Endodermal cell (in vitro differentiated cells): Measurements from ENCODE around the gene NEK4. TPM values are rescaled to one million over a fixed set of nuclear protein-coding genes. Genes with fewer than 3 reads are reported as not detected.

ENCODE experiments used
- DNase-seq: peaks from one replicate; pipeline ENCODE4 v3.0.0-alpha.2; 2017
- H3K27ac ChIP-seq: 2 replicates; pipeline ENCODE4 v1.5.1; 2013; ENCODE audit warnings: mild to moderate bottlenecking, low read depth, low read length, moderate library complexity
- H3K27me3 ChIP-seq: 2 replicates; pipeline ENCODE4 v1.6.1; 2013; ENCODE audit warnings: mild to moderate bottlenecking, low read length, moderate library complexity; ENCODE audit not compliant: insufficient read depth, control insufficient read depth, poor library complexity, severe bottlenecking
- H3K36me3 ChIP-seq: 2 replicates; pipeline ENCODE4 v1.7.0; 2013; ENCODE audit warnings: mild to moderate bottlenecking, low read length, moderate library complexity; ENCODE audit not compliant: control insufficient read depth, insufficient read depth
- H3K4me1 ChIP-seq: one replicate; pipeline ENCODE4 v1.7.0; 2013; ENCODE audit warnings: low read length; ENCODE audit not compliant: control insufficient read depth, insufficient read depth
- H3K4me3 ChIP-seq: 2 replicates; pipeline ENCODE4 v1.5.1; 2013; ENCODE audit warnings: mild to moderate bottlenecking, low read length, moderate library complexity
- H3K9ac ChIP-seq: 2 replicates; pipeline ENCODE4 v1.6.1; 2013; ENCODE audit warnings: mild to moderate bottlenecking, low read length, moderate library complexity; ENCODE audit not compliant: poor library complexity, severe bottlenecking; ENCODE audit errors: extremely low read depth
- H3K9me3 ChIP-seq: 2 replicates; pipeline ENCODE4 v1.6.1; 2013; ENCODE audit warnings: mild to moderate bottlenecking, low read length, moderate library complexity; ENCODE audit not compliant: control insufficient read depth
- H3K27ac Mint-ChIP-seq: 2 replicates; pipeline ENCODE4 v1.8.0; 2020; ENCODE audit warnings: mixed read lengths
- H3K27me3 Mint-ChIP-seq: 2 replicates; pipeline ENCODE4 v1.8.0; 2021; ENCODE audit warnings: mild to moderate bottlenecking, mixed read lengths; ENCODE audit not compliant: insufficient read depth
- H3K36me3 Mint-ChIP-seq: 2 replicates; pipeline ENCODE4 v1.8.0; 2020; ENCODE audit warnings: low read depth, mixed read lengths
- H3K4me1 Mint-ChIP-seq: 2 replicates; pipeline ENCODE4 v1.8.0; 2020; ENCODE audit warnings: mixed read lengths
- H3K4me3 Mint-ChIP-seq: 2 replicates; pipeline ENCODE4 v1.8.0; 2020; ENCODE audit warnings: mild to moderate bottlenecking, moderate library complexity, mixed read lengths
- H3K9me3 Mint-ChIP-seq: 2 replicates; pipeline ENCODE4 v1.8.0; 2020; ENCODE audit warnings: mild to moderate bottlenecking, mixed read lengths
- WGBS, 2 experiments: methylation state at CpG; one replicate each; pipeline versions ENCODE4 v1.1.5 to v1.1.7; 2013; ENCODE audit warnings: missing lambda C conversion rate in 2 of 2, mixed read lengths in 1 of 2; ENCODE audit not compliant: insufficient coverage in 1 of 2, insufficient read length in 1 of 2; 5-methylcytosine and 5-hydroxymethylcytosine counted together
- total RNA-seq, 2 donors: library from RNA; stranded (reverse); fragmentation: NEBNext Ultra II Directional in 1 of 2; extraction: Animal tissue kit (Norgen Biotek cat#: 25700) in 1 of 2; gene quantifications; 2 replicates in 1 of 2; 3 replicates in 1 of 2; pipeline ENCODE4 v1.2.1, GENCODE V29; 2021
- TF ChIP-seq, protein P1 (sequence below): fragments of 200-600 bp; sonication (generic); conservative IDR thresholded peaks from 2 replicates; pipeline ENCODE4 v1.5.0; 2021; ENCODE audit warnings: antibody characterized with exemption, mild to moderate bottlenecking

The NEK4 gene
- total RNA-seq, 2 donors from 2014 or later: 44.2 to 49.5 TPM

DNA sequence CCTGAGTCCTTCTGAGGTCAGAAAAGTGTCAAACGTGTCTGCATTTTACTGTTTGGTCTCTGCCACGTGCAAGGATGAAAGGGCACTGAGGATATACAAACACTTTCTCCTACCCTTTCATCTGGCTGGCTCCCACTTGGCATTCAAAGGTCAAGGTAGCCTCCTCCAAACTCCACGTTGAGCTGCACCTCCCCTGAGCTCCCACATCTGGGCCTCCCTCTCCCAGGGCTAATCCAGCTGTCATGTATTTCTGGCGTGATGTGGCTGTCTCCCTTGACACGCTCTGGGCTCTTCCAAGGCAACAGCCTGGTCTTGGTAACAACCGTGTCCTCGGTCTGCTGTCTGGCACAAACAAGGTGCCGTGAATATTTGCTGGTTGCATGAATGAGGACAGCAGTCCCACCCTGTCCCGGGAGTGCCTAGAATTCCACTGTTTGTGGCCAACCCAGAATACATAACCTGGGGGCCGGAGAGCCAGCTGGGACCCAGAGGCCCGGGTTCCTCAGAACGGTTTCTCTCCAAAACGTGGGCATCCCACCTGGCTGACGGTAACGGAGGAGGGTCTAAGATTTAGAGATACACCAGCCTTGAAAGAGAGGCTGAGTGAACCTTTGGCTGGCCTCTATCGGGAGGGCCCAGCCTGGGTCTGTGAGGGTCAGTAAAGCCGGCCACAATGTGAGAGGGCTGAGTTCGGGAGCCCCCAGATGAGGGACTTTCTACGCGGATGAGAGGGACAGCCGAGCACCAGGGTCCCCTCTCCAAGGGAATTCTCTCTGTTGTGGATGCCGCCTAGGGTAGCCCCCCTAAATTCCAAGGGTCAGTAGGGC is 65.9 kb downstream of the NEK4 start:
- H3K27me3 ChIP-seq: no peaks in the 10 kb centered on the region
- H3K27ac ChIP-seq: peak overlapping the region; percentile 66
- peak overlapping the region; percentile 100 for H3K4me3 ChIP-seq
- Mint-ChIP-seq H3K9me3 (no peaks in the 10 kb centered on the region), H3K27ac (peak overlapping the region; percentile 72), H3K4me3 (peak overlapping the region; percentile 96), H3K4me1 (peaks cover 7% of the 10 kb centered on the region), H3K36me3 (peaks cover 13% of the 10 kb centered on the region), H3K27me3 (no peaks in the 10 kb centered on the region)
- H3K9ac ChIP-seq: peak overlapping the region; percentile 79
- peak; percentile 51 for DNase-seq
- TF ChIP-seq, protein P1, sequence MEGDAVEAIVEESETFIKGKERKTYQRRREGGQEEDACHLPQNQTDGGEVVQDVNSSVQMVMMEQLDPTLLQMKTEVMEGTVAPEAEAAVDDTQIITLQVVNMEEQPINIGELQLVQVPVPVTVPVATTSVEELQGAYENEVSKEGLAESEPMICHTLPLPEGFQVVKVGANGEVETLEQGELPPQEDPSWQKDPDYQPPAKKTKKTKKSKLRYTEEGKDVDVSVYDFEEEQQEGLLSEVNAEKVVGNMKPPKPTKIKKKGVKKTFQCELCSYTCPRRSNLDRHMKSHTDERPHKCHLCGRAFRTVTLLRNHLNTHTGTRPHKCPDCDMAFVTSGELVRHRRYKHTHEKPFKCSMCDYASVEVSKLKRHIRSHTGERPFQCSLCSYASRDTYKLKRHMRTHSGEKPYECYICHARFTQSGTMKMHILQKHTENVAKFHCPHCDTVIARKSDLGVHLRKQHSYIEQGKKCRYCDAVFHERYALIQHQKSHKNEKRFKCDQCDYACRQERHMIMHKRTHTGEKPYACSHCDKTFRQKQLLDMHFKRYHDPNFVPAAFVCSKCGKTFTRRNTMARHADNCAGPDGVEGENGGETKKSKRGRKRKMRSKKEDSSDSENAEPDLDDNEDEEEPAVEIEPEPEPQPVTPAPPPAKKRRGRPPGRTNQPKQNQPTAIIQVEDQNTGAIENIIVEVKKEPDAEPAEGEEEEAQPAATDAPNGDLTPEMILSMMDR: no peak
- WGBS, 2 experiments: 9 to 12% methylated on average over 14 to 22 of the region's 22 CpGs
- H3K36me3 ChIP-seq: peaks cover 22% of the 10 kb centered on the region
- H3K9me3 ChIP-seq: no peaks in the 10 kb centered on the region
- no peaks in the 10 kb centered on the region for H3K4me1 ChIP-seq

DNA sequence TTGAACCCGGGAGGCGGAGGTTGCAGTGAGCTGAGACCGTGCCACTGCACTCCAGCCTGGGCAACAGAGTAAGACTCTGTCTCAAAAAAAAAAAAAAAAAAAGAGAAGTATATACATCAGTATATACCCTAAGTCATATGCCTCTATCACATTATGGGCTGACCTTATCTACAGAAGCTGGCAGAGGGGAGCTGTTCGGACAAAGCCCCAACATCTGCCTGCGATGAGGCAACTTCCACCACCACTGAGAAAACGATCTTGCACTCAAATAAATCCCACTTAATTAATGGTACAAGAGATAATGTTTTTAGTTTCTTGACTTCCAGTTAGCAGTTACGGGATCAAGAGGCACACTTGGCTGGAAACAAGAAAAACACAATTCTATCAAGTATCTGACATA is 67.4 kb downstream of the NEK4 start:
- H3K36me3 Mint-ChIP-seq: peaks cover 7% of the 10 kb centered on the region
- Histone ChIP-seq H3K27ac (no peak overlapping the region), H3K27me3 (no peaks in the 10 kb centered on the region), H3K36me3 (peaks cover 24% of the 10 kb centered on the region), H3K9ac (no peak overlapping the region), H3K4me1 (no peaks in the 10 kb centered on the region), H3K4me3 (no peak overlapping the region), H3K9me3 (no peaks in the 10 kb centered on the region)
- WGBS, 2 experiments: 97% methylated on average over 7 of the region's 7 CpGs; no CpG with 5 or more reads in 1 of the 2 experiments
- no peak overlapping the region for H3K27ac Mint-ChIP-seq
- TF ChIP-seq, protein P1: no peak
- DNase-seq: no peak
- no peaks in the 10 kb centered on the region for H3K27me3 Mint-ChIP-seq
- no peaks in the 10 kb centered on the region for H3K9me3 Mint-ChIP-seq
- H3K4me3 Mint-ChIP-seq: no peak overlapping the region
- H3K4me1 Mint-ChIP-seq: peaks cover 7% of the 10 kb centered on the region

DNA sequence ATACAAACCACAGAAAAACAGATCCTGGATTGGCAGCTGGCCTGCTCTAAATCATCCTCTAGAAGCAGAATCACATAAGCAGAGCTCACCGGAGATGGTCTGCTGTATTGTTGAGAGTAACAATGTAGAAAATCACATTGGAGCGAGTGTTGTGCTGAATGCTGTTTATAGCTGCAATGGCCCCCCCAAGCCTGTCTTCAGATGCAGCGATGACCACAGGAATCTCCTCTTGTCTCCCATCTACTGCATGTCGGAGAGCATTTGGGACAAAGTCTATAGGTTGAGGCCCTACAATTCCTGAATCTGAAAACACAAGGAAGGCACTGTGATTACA is 73.1 kb downstream of the NEK4 start:
- DNase-seq: no peak
- TF ChIP-seq, protein P1: no peak
- 93 to 100% methylated on average over 1 to 4 of the region's 4 CpGs for WGBS, 2 experiments
- Mint-ChIP-seq H3K36me3 (peaks cover 48% of the 10 kb centered on the region), H3K9me3 (no peaks in the 10 kb centered on the region), H3K4me1 (no peaks in the 10 kb centered on the region), H3K27ac (no peak overlapping the region), H3K27me3 (no peaks in the 10 kb centered on the region), H3K4me3 (no peak overlapping the region)
- no peaks in the 10 kb centered on the region for H3K4me1 ChIP-seq
- H3K27me3 ChIP-seq: no peaks in the 10 kb centered on the region
- peak overlapping the region; percentile 29 for H3K27ac ChIP-seq
- peaks cover 67% of the 10 kb centered on the region for H3K36me3 ChIP-seq
- H3K4me3 ChIP-seq: no peak overlapping the region
- no peak overlapping the region for H3K9ac ChIP-seq
- no peaks in the 10 kb centered on the region for H3K9me3 ChIP-seq
